ENCODE measurements around the gene CDH12. TPM values are rescaled to one million over a fixed set of nuclear protein-coding genes. Genes with fewer than 3 reads are reported as not detected.

Gene CDH12
- total RNA-seq, 2 donors from 2014 or later = 0.14 to 1.0 TPM

- Histone ChIP-seq H3K9me3 (peaks cover 5% of the 10 kb centered on the region), H3K27ac (no peak overlapping the region), H3K4me3 (no peak overlapping the region), H3K4me1 (replicated peaks) (no peaks in the 10 kb centered on the region), H3K27me3 (replicated peaks; ENCODE audit: insufficient read depth) (no peaks in the 10 kb centered on the region), H3K36me3 (no peaks in the 10 kb centered on the region)
- TF ChIP-seq CTCF (IDR thresholded peaks at IDR 0.05) (no peak), POLR2AphosphoS5 (IDR thresholded peaks at IDR 0.05) (no peak), POLR2A (IDR thresholded peaks at IDR 0.05) (no peak)
- intact Hi-C loops (cut with DNase I) = no loop called here
- WGBS = 46% methylated on average over 4 of the region's 4 CpGs
- no peak for DNase-seq (ENCODE audit: low spot score)
These were observed 602.6 kb downstream of the CDH12 start for GRCh38 chr5:22250528-22250927.

- Histone ChIP-seq H3K4me1 (replicated peaks) (no peaks in the 10 kb centered on the region), H3K27me3 (replicated peaks; ENCODE audit: insufficient read depth) (no peaks in the 10 kb centered on the region), H3K9me3 (peaks cover 5% of the 10 kb centered on the region), H3K4me3 (no peak overlapping the region), H3K27ac (no peak overlapping the region), H3K36me3 (no peaks in the 10 kb centered on the region)
- DNase-seq (ENCODE audit: low spot score) = no peak
- intact Hi-C loops (cut with DNase I) = no loop called here
- 37% methylated on average over 7 of the region's 7 CpGs for WGBS
- no peak for TF ChIP-seq POLR2AphosphoS5 (IDR thresholded peaks at IDR 0.05)
- no peak for TF ChIP-seq POLR2A (IDR thresholded peaks at IDR 0.05)
- no peak for TF ChIP-seq CTCF (IDR thresholded peaks at IDR 0.05)
These were observed 603.9 kb downstream of the CDH12 start for GRCh38 chr5:22249209-22249729.

- H3K27ac ChIP-seq = no peak overlapping the region
- H3K4me3 ChIP-seq = no peak overlapping the region
- no peak for TF ChIP-seq POLR2AphosphoS5 (IDR thresholded peaks at IDR 0.05)
- no peak for TF ChIP-seq POLR2A (IDR thresholded peaks at IDR 0.05)
- TF ChIP-seq CTCF (IDR thresholded peaks at IDR 0.05) = no peak
- H3K27me3 ChIP-seq (replicated peaks; ENCODE audit: insufficient read depth) = no peaks in the 10 kb centered on the region
- peaks cover 5% of the 10 kb centered on the region for H3K9me3 ChIP-seq
- no peak for DNase-seq (ENCODE audit: low spot score)
- H3K4me1 ChIP-seq (replicated peaks) = no peaks in the 10 kb centered on the region
- intact Hi-C loops (cut with DNase I) = no loop called here
- no peaks in the 10 kb centered on the region for H3K36me3 ChIP-seq
These were observed 607.4 kb downstream of the CDH12 start for GRCh38 chr5:22245770-22246169.

GRCh38 chr5:22242532-22242931 lies 610.6 kb downstream of the CDH12 start:
- intact Hi-C loops (cut with DNase I) = no loop called here
- no peaks in the 10 kb centered on the region for H3K4me1 ChIP-seq (replicated peaks)
- 86% methylated on average over 4 of the region's 4 CpGs for WGBS
- no peaks in the 10 kb centered on the region for H3K36me3 ChIP-seq
- DNase-seq (ENCODE audit: low spot score) = no peak
- H3K9me3 ChIP-seq = no peaks in the 10 kb centered on the region
- H3K27ac ChIP-seq = no peak overlapping the region
- H3K4me3 ChIP-seq = no peak overlapping the region
- no peak for TF ChIP-seq POLR2A (IDR thresholded peaks at IDR 0.05)
- TF ChIP-seq CTCF (IDR thresholded peaks at IDR 0.05) = no peak
- TF ChIP-seq POLR2AphosphoS5 (IDR thresholded peaks at IDR 0.05) = no peak
- H3K27me3 ChIP-seq (replicated peaks; ENCODE audit: insufficient read depth) = no peaks in the 10 kb centered on the region

- Histone ChIP-seq H3K36me3 (no peaks in the 10 kb centered on the region), H3K27me3 (replicated peaks; ENCODE audit: insufficient read depth) (no peaks in the 10 kb centered on the region), H3K9me3 (no peaks in the 10 kb centered on the region), H3K27ac (no peak overlapping the region), H3K4me1 (replicated peaks) (no peaks in the 10 kb centered on the region), H3K4me3 (no peak overlapping the region)
- intact Hi-C loops (cut with DNase I) = no loop called here
- TF ChIP-seq CTCF (IDR thresholded peaks at IDR 0.05) = no peak
- no peak for TF ChIP-seq POLR2A (IDR thresholded peaks at IDR 0.05)
- TF ChIP-seq POLR2AphosphoS5 (IDR thresholded peaks at IDR 0.05) = no peak
- 67% methylated on average over 1 of the region's 1 CpG for WGBS
- no peak for DNase-seq (ENCODE audit: low spot score)
These were observed 615.1 kb downstream of the CDH12 start for GRCh38 chr5:22238047-22238446.
